GM12878 (cell line): ENCODE data around the gene TELO2.

Source experiments
- BCL3 ChIP-seq: IDR thresholded peaks from 2 replicates; pipeline ENCODE4 v1.6.1; 2011; ENCODE audit warnings: borderline replicate concordance, low read depth, mild to moderate bottlenecking, moderate library complexity, low read length; ENCODE audit not compliant: insufficient read depth, poor library complexity, severe bottlenecking
- GATAD2B ChIP-seq: fragments of 450-650 bp; conservative IDR thresholded peaks from 2 replicates; pipeline ENCODE4 v1.6.1; 2017; ENCODE audit warnings: low read depth, mild to moderate bottlenecking, moderate library complexity
- TF ChIP-seq, protein P1 (sequence below): IDR thresholded peaks from 2 replicates; pipeline ENCODE4 v1.6.1; 2012; ENCODE audit warnings: mild to moderate bottlenecking, low read depth, low read length

DNA sequence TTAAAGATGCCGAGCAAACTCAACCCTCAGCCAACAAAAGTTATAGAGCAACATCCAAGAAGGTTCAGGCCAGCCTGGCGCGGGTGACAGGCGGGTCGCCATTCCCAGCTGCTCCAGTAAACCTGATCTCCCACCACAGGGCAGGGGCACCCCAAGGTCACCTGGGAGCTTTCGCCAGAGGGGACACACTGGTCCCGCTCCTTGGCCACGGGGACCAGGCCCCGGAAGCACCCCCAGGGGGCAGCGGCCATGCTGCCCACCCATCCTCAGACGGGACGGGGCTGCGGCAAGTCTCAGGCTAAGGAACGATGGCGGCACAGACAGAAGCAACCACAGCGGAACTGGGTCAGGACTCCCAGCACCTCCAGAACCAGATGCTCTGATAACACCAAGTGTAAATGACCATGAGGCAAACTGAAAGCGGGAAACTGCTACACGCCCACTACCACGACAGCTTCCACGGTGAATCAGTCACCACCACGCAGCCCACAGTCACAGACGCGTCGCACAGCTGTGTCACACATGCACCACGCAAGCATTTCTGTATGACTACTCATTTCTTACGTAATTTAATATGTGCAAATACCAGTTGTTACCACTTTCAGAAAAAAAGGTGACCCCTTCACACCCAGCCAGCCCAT, 34.7 kb upstream of the TELO2 start:
- TF ChIP-seq BCL3, result no peak
- no peak for TF ChIP-seq GATAD2B
- TF ChIP-seq, protein P1, sequence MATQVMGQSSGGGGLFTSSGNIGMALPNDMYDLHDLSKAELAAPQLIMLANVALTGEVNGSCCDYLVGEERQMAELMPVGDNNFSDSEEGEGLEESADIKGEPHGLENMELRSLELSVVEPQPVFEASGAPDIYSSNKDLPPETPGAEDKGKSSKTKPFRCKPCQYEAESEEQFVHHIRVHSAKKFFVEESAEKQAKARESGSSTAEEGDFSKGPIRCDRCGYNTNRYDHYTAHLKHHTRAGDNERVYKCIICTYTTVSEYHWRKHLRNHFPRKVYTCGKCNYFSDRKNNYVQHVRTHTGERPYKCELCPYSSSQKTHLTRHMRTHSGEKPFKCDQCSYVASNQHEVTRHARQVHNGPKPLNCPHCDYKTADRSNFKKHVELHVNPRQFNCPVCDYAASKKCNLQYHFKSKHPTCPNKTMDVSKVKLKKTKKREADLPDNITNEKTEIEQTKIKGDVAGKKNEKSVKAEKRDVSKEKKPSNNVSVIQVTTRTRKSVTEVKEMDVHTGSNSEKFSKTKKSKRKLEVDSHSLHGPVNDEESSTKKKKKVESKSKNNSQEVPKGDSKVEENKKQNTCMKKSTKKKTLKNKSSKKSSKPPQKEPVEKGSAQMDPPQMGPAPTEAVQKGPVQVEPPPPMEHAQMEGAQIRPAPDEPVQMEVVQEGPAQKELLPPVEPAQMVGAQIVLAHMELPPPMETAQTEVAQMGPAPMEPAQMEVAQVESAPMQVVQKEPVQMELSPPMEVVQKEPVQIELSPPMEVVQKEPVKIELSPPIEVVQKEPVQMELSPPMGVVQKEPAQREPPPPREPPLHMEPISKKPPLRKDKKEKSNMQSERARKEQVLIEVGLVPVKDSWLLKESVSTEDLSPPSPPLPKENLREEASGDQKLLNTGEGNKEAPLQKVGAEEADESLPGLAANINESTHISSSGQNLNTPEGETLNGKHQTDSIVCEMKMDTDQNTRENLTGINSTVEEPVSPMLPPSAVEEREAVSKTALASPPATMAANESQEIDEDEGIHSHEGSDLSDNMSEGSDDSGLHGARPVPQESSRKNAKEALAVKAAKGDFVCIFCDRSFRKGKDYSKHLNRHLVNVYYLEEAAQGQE, result no peak
